Endothelial cell of umbilical vein (primary cell): Measurements from ENCODE around the gene TSSC4. TPM values are rescaled to one million over a fixed set of nuclear protein-coding genes. Genes with fewer than 3 reads are reported as not detected.
"Not testable (repeated sequence)": the region's sequence is repeated elsewhere in the genome, so short reads cannot be mapped to it uniquely, and the experiment has no call there.

Experiments used
- BruUV-seq: library from RNA; stranded (reverse); fragments of 400-500 nt; replicated peaks from 2 replicates; lab custom pipeline; 2021; lab: Mats Ljungman, UMichigan
- CTCF ChIA-PET: fragments of 300-600, 350-600 bp; sonication (Branson Sonifier 250); formaldehyde crosslinking; loops from one replicate; lab custom pipeline; 2021; ENCODE audit warnings: antibody characterized with exemption, inconsistent platforms; lab: Charles Lee
- POLR2A ChIA-PET: fragments of 300-600, 350-600 bp; sonication (Branson Sonifier 250); formaldehyde crosslinking; loops from one replicate; lab custom pipeline; 2021; ENCODE audit warnings: antibody characterized with exemption, inconsistent platforms; lab: Charles Lee
- DNase-seq: peaks from one replicate; pipeline ENCODE4 v3.0.0-alpha.2; 2011; ENCODE audit warnings: low read depth, low spot score
- FAIRE-seq: peaks from 2 replicates; lab custom pipeline; 2011; peaks lifted over from hg19 to GRCh38; lab: Jason Lieb, UNC
- H2AFZ ChIP-seq: 2 replicates; pipeline ENCODE4 v1.6.0; 2012; ENCODE audit warnings: low read depth, low read length, control low read depth, inconsistent platforms
- H3K27ac ChIP-seq: 2 replicates; pipeline ENCODE4 v1.5.1; 2011; ENCODE audit warnings: low read depth, mild to moderate bottlenecking, control low read depth, low read length, moderate library complexity; ENCODE audit not compliant: insufficient read depth
- H3K27me3 ChIP-seq, 2 experiments: 2 replicates each; pipeline versions ENCODE4 v1.6.0 to v1.6.1; 2011; ENCODE audit warnings: low read length in 2 of 2, mixed read lengths in 1 of 2; ENCODE audit not compliant: control insufficient read depth in 2 of 2, insufficient read depth in 2 of 2
- H3K36me3 ChIP-seq, 2 experiments: 2 replicates in 1 of 2; 3 replicates in 1 of 2; pipeline ENCODE4 v1.5.1; 2011; ENCODE audit warnings: low read length in 2 of 2, mild to moderate bottlenecking in 1 of 2, moderate library complexity in 1 of 2; ENCODE audit not compliant: control insufficient read depth in 2 of 2, insufficient read depth in 2 of 2; ENCODE audit errors: extremely low read depth in 1 of 2
- H3K4me1 ChIP-seq: 3 replicates; pipeline ENCODE4 v1.5.1; 2011; ENCODE audit warnings: mild to moderate bottlenecking, low read length; ENCODE audit not compliant: control insufficient read depth, insufficient read depth; ENCODE audit errors: extremely low read depth
- H3K4me2 ChIP-seq: 2 replicates; pipeline ENCODE4 v1.6.1; 2011; ENCODE audit warnings: low read length, control low read depth, mixed read lengths; ENCODE audit not compliant: insufficient read depth
- H3K4me3 ChIP-seq, 3 experiments: fragments of 200-600 bp in 1 of 3; sonication (generic), shearing (Covaris generic) in 1 of 3; replicated peaks in 1 of 3; 2 replicates each; pipeline ENCODE4 v1.5.1; 2011 to 2016; ENCODE audit warnings: control low read depth in 3 of 3, low read length in 3 of 3, mild to moderate bottlenecking in 2 of 3, inconsistent platforms in 1 of 3, low read depth in 1 of 3, moderate library complexity in 1 of 3; ENCODE audit not compliant: insufficient read depth in 1 of 3
- H3K79me2 ChIP-seq: 2 replicates; pipeline ENCODE4 v1.6.0; 2012; ENCODE audit warnings: low read length, inconsistent platforms; ENCODE audit not compliant: control insufficient read depth, insufficient read depth
- H3K9ac ChIP-seq: replicated peaks from 2 replicates; pipeline ENCODE3; 2011; ENCODE audit warnings: low read length, control low read depth; ENCODE audit not compliant: insufficient read depth; ENCODE audit errors: extremely low read depth
- H3K9me1 ChIP-seq: replicated peaks from 3 replicates; pipeline ENCODE4 v1.6.0; 2011; ENCODE audit warnings: mild to moderate bottlenecking, low read length; ENCODE audit not compliant: control insufficient read depth, insufficient read depth; ENCODE audit errors: extremely low read depth
- H3K9me3 ChIP-seq: replicated peaks from 2 replicates; pipeline ENCODE4 v1.5.1; 2012; ENCODE audit warnings: low read length, inconsistent platforms; ENCODE audit not compliant: control insufficient read depth, insufficient read depth
- H4K20me1 ChIP-seq: replicated peaks from 2 replicates; pipeline ENCODE3; 2011; ENCODE audit warnings: mild to moderate bottlenecking, low read length; ENCODE audit not compliant: control insufficient read depth, insufficient read depth; ENCODE audit errors: extremely low read depth
- CTCF ChIP-seq, 2 donors: IDR thresholded peaks; 1 replicate in 1 of 2; 2 replicates in 1 of 2; pipeline ENCODE4 v1.5.1; 2011; ENCODE audit warnings: low read length in 2 of 2, mild to moderate bottlenecking in 2 of 2, moderate library complexity in 2 of 2, control low read depth in 1 of 2, inconsistent platforms in 1 of 2, low read depth in 1 of 2; ENCODE audit not compliant: insufficient read depth in 1 of 2; ENCODE audit errors: extremely low read depth in 1 of 2
- EZH2 ChIP-seq: IDR thresholded peaks from 2 replicates; pipeline ENCODE4 v1.6.1; 2012; ENCODE audit warnings: borderline replicate concordance, low read depth, mild to moderate bottlenecking, moderate library complexity, low read length, inconsistent platforms; ENCODE audit not compliant: severe bottlenecking
- FOS ChIP-seq: IDR thresholded peaks from 2 replicates; pipeline ENCODE4 v1.6.1; 2011; ENCODE audit warnings: mild to moderate bottlenecking, low read length, moderate library complexity, borderline replicate concordance; ENCODE audit not compliant: insufficient read depth
- GATA2 ChIP-seq: IDR thresholded peaks from 2 replicates; pipeline ENCODE4 v1.7.0; 2011; ENCODE audit warnings: low read depth, mild to moderate bottlenecking, moderate library complexity, mixed read lengths, low read length; ENCODE audit not compliant: insufficient read length, insufficient read depth
- JUN ChIP-seq: IDR thresholded peaks from 2 replicates; pipeline ENCODE4 v1.6.1; 2011; ENCODE audit warnings: borderline replicate concordance, low read depth; ENCODE audit not compliant: insufficient read length, insufficient read depth
- MYC ChIP-seq: IDR thresholded peaks from one replicate; pipeline ENCODE4 v1.6.1; 2011; ENCODE audit warnings: mild to moderate bottlenecking, low read depth, low read length
- POLR2A ChIP-seq: IDR thresholded peaks from 2 replicates; pipeline ENCODE4 v1.6.1; 2012; ENCODE audit warnings: low read depth, mild to moderate bottlenecking, control low read depth, low read length
- POLR2AphosphoS5 ChIP-seq: IDR thresholded peaks from 2 replicates; pipeline ENCODE4 v1.6.1; 2012; ENCODE audit warnings: low read depth, mild to moderate bottlenecking, control low read depth, low read length, moderate library complexity; ENCODE audit not compliant: insufficient read depth
- dilution Hi-C: fragments of 300-500 bp; cut with MboI; formaldehyde crosslinking; loops from one replicate; pipeline ENCODE4 v1.15.0; 2019; ENCODE audit warnings: low sequenced_read_pairs; ENCODE audit not compliant: extremely low pct_ligation_motif_present
- intact Hi-C: fragments of 100-400 bp; cut with micrococcal nuclease; formaldehyde crosslinking; loops from one replicate; pipeline ENCODE4 v1.10.0; 2022
- polyA plus RNA-seq, 4 experiments: library from polyadenylated mRNA; depleted of rRNA in 3 of 4; stranded (reverse) in 3 of 4; unstranded in 1 of 4; fragments of >200 nt; gene quantifications; 2 replicates each; pipeline versions ENCODE4 v1.2.1 to v1.2.3, GENCODE V29; 2011 to 2012; ENCODE audit warnings: missing spikeins in 1 of 4
- total RNA-seq: library from RNA; stranded (reverse); gene quantifications from 2 replicates; pipeline ENCODE4 v1.2.3, GENCODE V29; 2021
- TF ChIP-seq, protein P1 (sequence below): IDR thresholded peaks from 2 replicates; pipeline ENCODE4 v1.6.1; 2011; ENCODE audit not compliant: insufficient read depth, insufficient read length

Gene TSSC4
- total and polyA plus RNA-seq, 2 donors (not counting 3 experiments of a cell fraction or from before 2014, with no cell fraction given): 42.7 to 59.6 TPM

DNA sequence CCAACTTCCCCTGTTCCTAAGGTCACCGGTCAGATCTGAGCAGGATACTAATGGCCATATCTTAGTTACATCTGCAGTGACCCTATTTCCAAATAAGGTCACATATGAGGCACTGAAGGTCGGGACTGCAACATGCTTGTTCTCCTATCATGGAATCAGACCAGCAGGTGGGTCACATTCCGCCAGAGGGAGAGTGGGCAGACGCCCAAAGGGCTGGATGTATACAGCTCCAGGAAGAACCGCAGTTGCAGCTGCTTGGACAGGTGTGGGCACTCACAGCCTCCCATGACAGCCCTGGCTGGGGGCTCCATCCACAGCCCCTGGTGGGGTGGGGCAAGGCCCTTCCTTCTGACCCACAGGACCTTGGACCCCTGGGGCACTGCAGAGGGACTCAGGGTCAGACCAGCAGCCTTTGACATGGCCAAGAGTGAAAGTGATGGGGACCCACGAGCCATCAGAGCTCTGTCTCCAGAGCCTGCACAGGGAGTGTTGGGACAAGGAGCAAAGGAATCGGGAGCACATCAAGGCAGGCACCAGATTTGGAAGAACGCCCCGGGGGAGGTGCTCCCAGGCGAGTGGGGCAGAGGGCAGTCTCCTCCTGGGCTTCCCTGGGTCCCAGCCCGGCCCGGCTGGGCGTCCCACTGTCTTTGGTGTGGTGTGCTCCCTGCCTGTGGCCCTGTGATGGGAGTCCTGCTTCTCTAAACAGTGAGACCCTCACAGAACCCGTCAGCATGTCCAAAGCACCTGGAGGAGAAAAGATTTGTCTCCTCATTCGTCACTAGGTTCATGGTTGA, 36.8 kb upstream of the TSSC4 start:
- POLR2A ChIA-PET: no interaction called here

DNA sequence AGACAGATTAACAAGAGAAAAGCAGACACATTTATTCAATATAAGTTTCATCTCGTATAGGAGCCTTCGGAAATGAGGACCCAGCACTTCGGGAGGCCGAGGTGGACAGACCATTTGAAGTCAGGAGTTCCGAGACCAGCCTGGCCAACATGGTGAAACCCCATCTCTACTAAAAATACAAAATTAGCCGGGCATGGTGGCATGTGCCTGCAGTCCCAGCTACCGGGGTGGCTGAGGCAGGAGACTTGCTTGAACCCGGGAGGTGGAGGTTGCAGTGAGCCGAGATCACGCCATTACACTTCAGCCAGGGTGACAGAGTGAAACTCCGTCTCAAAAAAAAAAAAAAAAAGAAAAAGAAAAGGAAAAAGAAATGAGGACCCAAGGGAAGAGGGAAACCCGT, 36.2 kb upstream of the TSSC4 start:
- H3K27me3 ChIP-seq, H3K79me2 ChIP-seq, H3K9ac ChIP-seq, H3K4me3 ChIP-seq, DNase-seq, H4K20me1 ChIP-seq, FAIRE-seq, POLR2A ChIA-PET, CTCF ChIA-PET, BruUV-seq, H3K27ac ChIP-seq, H3K4me2 ChIP-seq, intact Hi-C loops, H3K9me1 ChIP-seq, H2AFZ ChIP-seq, H3K4me1 ChIP-seq, dilution Hi-C loops, H3K36me3 ChIP-seq, H3K9me3 ChIP-seq: not testable (repeated sequence)

More for the DNA sequence above, 36.8 kb upstream of the TSSC4 start:
- FAIRE-seq: no peak
- H2AFZ ChIP-seq: no peak overlapping the region
- no peaks in the 10 kb centered on the region for H3K27me3 ChIP-seq
- H3K9ac ChIP-seq: no peak overlapping the region
- H3K4me2 ChIP-seq: no peak overlapping the region
- intact Hi-C loops: no loop called here
- H3K36me3 ChIP-seq: no peaks in the 10 kb centered on the region
- no peak for DNase-seq
- dilution Hi-C loops: no loop called here
- H3K9me3 ChIP-seq: no peaks in the 10 kb centered on the region
- no peaks in the 10 kb centered on the region for H3K79me2 ChIP-seq
- CTCF ChIA-PET: interaction anchor here (1.0 kb wide), 1 partner anchor 56 kb away, joined by 3 read pairs; no protein-coding TSS in a partner anchor
- no peaks in the 10 kb centered on the region for H3K9me1 ChIP-seq
- no peaks in the 10 kb centered on the region for H4K20me1 ChIP-seq
- no peaks in the 10 kb centered on the region for H3K4me1 ChIP-seq
- no peak for TF ChIP-seq FOS
- TF ChIP-seq, protein P1, sequence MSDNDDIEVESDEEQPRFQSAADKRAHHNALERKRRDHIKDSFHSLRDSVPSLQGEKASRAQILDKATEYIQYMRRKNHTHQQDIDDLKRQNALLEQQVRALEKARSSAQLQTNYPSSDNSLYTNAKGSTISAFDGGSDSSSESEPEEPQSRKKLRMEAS: no peak
- TF ChIP-seq CTCF (IDR thresholded peaks at IDR 0.05; ENCODE audit: extremely low read depth in 1 of 2, insufficient read depth in 1 of 2, low read depth in 1 of 2, low read length in 2 of 2): no peak
- TF ChIP-seq GATA2: no peak
- TF ChIP-seq POLR2A: no peak
- TF ChIP-seq EZH2: no peak
- no peak for TF ChIP-seq MYC
- TF ChIP-seq POLR2AphosphoS5: no peak
- no peak for TF ChIP-seq JUN
- H3K4me3 ChIP-seq: no peak overlapping the region
- no TSS peak for BruUV-seq
- no peak overlapping the region for H3K27ac ChIP-seq
